ENCODE data around the gene ZNF417. TPM values are rescaled to one million over a fixed set of nuclear protein-coding genes. Genes with fewer than 3 reads are reported as not detected.

ZNF417 gene
- total and polyA plus RNA-seq, 2 experiments from 2014 or later = 6.0 to 19.4 TPM

- Mint-ChIP-seq H3K9me3 (no peaks in the 10 kb centered on the region), H3K27me3 (ENCODE audit: insufficient read depth, low read depth, poor library complexity) (peaks cover 1% of the 10 kb centered on the region)
Observed at GRCh38 chr19:57907394-57907793, 9.0 kb downstream of the ZNF417 start.

More at GRCh38 chr19:57907394-57907793, 9.0 kb downstream of the ZNF417 start:
- Mint-ChIP-seq H3K4me1 (peaks cover 6% of the 10 kb centered on the region; the same call in 2 of the 3 replicates), H3K36me3 (ENCODE audit: low read depth) (peaks cover 37% of the 10 kb centered on the region), H3K4me3 (no peak overlapping the region), H3K27ac (no peak overlapping the region)
- no peaks in the 10 kb centered on the region for H3K27me3 ChIP-seq (ENCODE audit: insufficient read depth)
- H3F3A ChIP-seq (replicated peaks; ENCODE audit: low read depth) = no peaks in the 10 kb centered on the region
- peaks cover 6% of the 10 kb centered on the region; the same call in 1 of the 2 replicates for H3K36me3 ChIP-seq (ENCODE audit: insufficient read depth)
- no peaks in the 10 kb centered on the region for H3K9me2 ChIP-seq (ENCODE audit: insufficient read depth)
- TF ChIP-seq ZNF114 (CRISPR knock-in tag; IDR thresholded peaks at IDR 0.05) = no peak
- TF ChIP-seq STAT1 (IDR thresholded peaks at IDR 0.05; ENCODE audit: unreplicated experiment) = no peak
- no peak for TF ChIP-seq NANOG (IDR thresholded peaks at IDR 0.05; ENCODE audit: borderline replicate concordance)
- TF ChIP-seq JUNB (IDR thresholded peaks at IDR 0.05; ENCODE audit: unreplicated experiment) = no peak
- no peak for TF ChIP-seq EZH2phosphoT487 (IDR thresholded peaks at IDR 0.05; ENCODE audit: unreplicated experiment)
- no peak for TF ChIP-seq ETS1 (IDR thresholded peaks at IDR 0.05)
- no peak for TF ChIP-seq CTCF (conservative IDR thresholded peaks at IDR 0.05; ENCODE audit: low read depth in 2 of 2)
- no peak for TF ChIP-seq REST (IDR thresholded peaks at IDR 0.05; ENCODE audit: unreplicated experiment)
- TF ChIP-seq ZNF462 (CRISPR knock-in tag; IDR thresholded peaks at IDR 0.05) = no peak
- no peak for TF ChIP-seq POLR2AphosphoS5 (IDR thresholded peaks at IDR 0.05; ENCODE audit: low read depth)
- no peak for TF ChIP-seq CREB1 (CRISPR knock-in tag; IDR thresholded peaks at IDR 0.05; ENCODE audit: low read depth)
- TF ChIP-seq EZH2 (IDR thresholded peaks at IDR 0.05; ENCODE audit: low read depth, unreplicated experiment) = no peak
- no peak for TF ChIP-seq ZNF331 (CRISPR knock-in tag; IDR thresholded peaks at IDR 0.05; ENCODE audit: low read depth)
- no peak overlapping the region for H3K27ac ChIP-seq (ENCODE audit: low read depth)
- no peak overlapping the region for H3K4me3 ChIP-seq
- ATAC-seq (no peak), DNase-seq (ENCODE audit: low spot score) (no peak)
- no peak overlapping the region for H3K4me2 ChIP-seq
- no peak overlapping the region for H2AFZ ChIP-seq
- peaks cover 3% of the 10 kb centered on the region for H3K79me2 ChIP-seq (replicated peaks; ENCODE audit: insufficient read depth)
- H3K4me1 ChIP-seq (ENCODE audit: insufficient read depth) = no peaks in the 10 kb centered on the region
- H4K20me1 ChIP-seq (replicated peaks; ENCODE audit: insufficient read depth) = peaks cover 17% of the 10 kb centered on the region
